ENCODE measurements around the gene RAB4B.
"Not testable (repeated sequence)": the region's sequence is repeated elsewhere in the genome, so short reads cannot be mapped to it uniquely, and the experiment has no call there.

The RAB4B gene

GRCh38 chr19:40831502-40832430 is 53.7 kb downstream of the RAB4B start:
- Histone ChIP-seq H3K9me3 (ENCODE audit: control insufficient read depth in 1 of 2, low read length in 2 of 2) (no peaks in the 10 kb centered on the region), H3K4me1 (ENCODE audit: control insufficient read depth in 1 of 2, insufficient read depth in 2 of 2, low read length in 2 of 2) (no peaks in the 10 kb centered on the region), H3K4me3 (ENCODE audit: low read depth in 1 of 2, low read length in 2 of 2) (no peak overlapping the region), H3K36me3 (ENCODE audit: control insufficient read depth in 1 of 2, insufficient read depth in 2 of 2, low read length in 2 of 2) (peaks cover 0 to 5% of the 10 kb centered on the region in 2 donors), H3K27ac (ENCODE audit: low read depth, low read length) (no peak overlapping the region), H3K27me3 (ENCODE audit: control insufficient read depth in 1 of 2, insufficient read depth in 2 of 2, low read length in 2 of 2) (no peaks in the 10 kb centered on the region), H3K9ac (ENCODE audit: low read depth in 1 of 2, low read length in 2 of 2) (no peak overlapping the region)

- H3K4me3 ChIP-seq (ENCODE audit: low read depth in 1 of 2, low read length in 2 of 2); H3K4me1 ChIP-seq (ENCODE audit: control insufficient read depth in 1 of 2, insufficient read depth in 2 of 2, low read length in 2 of 2); H3K27ac ChIP-seq (ENCODE audit: low read depth, low read length); H3K9me3 ChIP-seq (ENCODE audit: control insufficient read depth in 1 of 2, low read length in 2 of 2); H3K9ac ChIP-seq (ENCODE audit: low read depth in 1 of 2, low read length in 2 of 2); H3K27me3 ChIP-seq (ENCODE audit: control insufficient read depth in 1 of 2, insufficient read depth in 2 of 2, low read length in 2 of 2); H3K36me3 ChIP-seq (ENCODE audit: control insufficient read depth in 1 of 2, insufficient read depth in 2 of 2, low read length in 2 of 2): not testable (repeated sequence)
Measured at GRCh38 chr19:40832431-40832790, 54.4 kb downstream of the RAB4B start.

GRCh38 chr19:40833728-40834533 is 55.9 kb downstream of the RAB4B start:
- not testable (repeated sequence) for H3K9me3 ChIP-seq (ENCODE audit: control insufficient read depth in 1 of 2, low read length in 2 of 2); H3K27me3 ChIP-seq (ENCODE audit: control insufficient read depth in 1 of 2, insufficient read depth in 2 of 2, low read length in 2 of 2); H3K9ac ChIP-seq (ENCODE audit: low read depth in 1 of 2, low read length in 2 of 2); H3K4me3 ChIP-seq (ENCODE audit: low read depth in 1 of 2, low read length in 2 of 2); H3K4me1 ChIP-seq (ENCODE audit: control insufficient read depth in 1 of 2, insufficient read depth in 2 of 2, low read length in 2 of 2); H3K36me3 ChIP-seq (ENCODE audit: control insufficient read depth in 1 of 2, insufficient read depth in 2 of 2, low read length in 2 of 2); H3K27ac ChIP-seq (ENCODE audit: low read depth, low read length)

- Histone ChIP-seq H3K4me1 (ENCODE audit: control insufficient read depth in 1 of 2, insufficient read depth in 2 of 2, low read length in 2 of 2) (no peaks in the 10 kb centered on the region), H3K27ac (ENCODE audit: low read depth, low read length) (no peak overlapping the region), H3K9ac (ENCODE audit: low read depth in 1 of 2, low read length in 2 of 2) (no peak overlapping the region), H3K4me3 (ENCODE audit: low read depth in 1 of 2, low read length in 2 of 2) (no peak overlapping the region), H3K36me3 (ENCODE audit: control insufficient read depth in 1 of 2, insufficient read depth in 2 of 2, low read length in 2 of 2) (no peaks in the 10 kb centered on the region), H3K27me3 (ENCODE audit: control insufficient read depth in 1 of 2, insufficient read depth in 2 of 2, low read length in 2 of 2) (no peaks in the 10 kb centered on the region), H3K9me3 (ENCODE audit: control insufficient read depth in 1 of 2, low read length in 2 of 2) (no peaks in the 10 kb centered on the region)
Measured at GRCh38 chr19:40836754-40837429, 58.8 kb downstream of the RAB4B start.

GRCh38 chr19:40838477-40838876 is 60.4 kb downstream of the RAB4B start:
- H3K4me1 ChIP-seq (ENCODE audit: control insufficient read depth in 1 of 2, insufficient read depth in 2 of 2, low read length in 2 of 2) = not testable (repeated sequence)

GRCh38 chr19:40842012-40842411 is 64.0 kb downstream of the RAB4B start:
- H3K9ac ChIP-seq (ENCODE audit: low read depth in 1 of 2, low read length in 2 of 2); H3K9me3 ChIP-seq (ENCODE audit: control insufficient read depth in 1 of 2, low read length in 2 of 2); H3K4me1 ChIP-seq (ENCODE audit: control insufficient read depth in 1 of 2, insufficient read depth in 2 of 2, low read length in 2 of 2); H3K36me3 ChIP-seq (ENCODE audit: control insufficient read depth in 1 of 2, insufficient read depth in 2 of 2, low read length in 2 of 2); H3K4me3 ChIP-seq (ENCODE audit: low read depth in 1 of 2, low read length in 2 of 2); H3K27ac ChIP-seq (ENCODE audit: low read depth, low read length); H3K27me3 ChIP-seq (ENCODE audit: control insufficient read depth in 1 of 2, insufficient read depth in 2 of 2, low read length in 2 of 2): not testable (repeated sequence)

More at GRCh38 chr19:40838477-40838876, 60.4 kb downstream of the RAB4B start:
- H3K4me3 ChIP-seq (ENCODE audit: low read depth in 1 of 2, low read length in 2 of 2); H3K36me3 ChIP-seq (ENCODE audit: control insufficient read depth in 1 of 2, insufficient read depth in 2 of 2, low read length in 2 of 2); H3K9ac ChIP-seq (ENCODE audit: low read depth in 1 of 2, low read length in 2 of 2); H3K9me3 ChIP-seq (ENCODE audit: control insufficient read depth in 1 of 2, low read length in 2 of 2); H3K27me3 ChIP-seq (ENCODE audit: control insufficient read depth in 1 of 2, insufficient read depth in 2 of 2, low read length in 2 of 2); H3K27ac ChIP-seq (ENCODE audit: low read depth, low read length): not testable (repeated sequence)

GRCh38 chr19:40842997-40843652 is 65.1 kb downstream of the RAB4B start:
- H3K27ac ChIP-seq (ENCODE audit: low read depth, low read length); H3K9ac ChIP-seq (ENCODE audit: low read depth in 1 of 2, low read length in 2 of 2): not testable (repeated sequence)
- peak overlapping the region in 1 of 2 donors; percentile 59 for H3K4me3 ChIP-seq (ENCODE audit: low read depth in 1 of 2, low read length in 2 of 2)

GRCh38 chr19:40843653-40844052 is 65.6 kb downstream of the RAB4B start:
- peak overlapping the region in 1 of 2 donors; percentile 59 for H3K4me3 ChIP-seq (ENCODE audit: low read depth in 1 of 2, low read length in 2 of 2)
- H3K9ac ChIP-seq (ENCODE audit: low read depth in 1 of 2, low read length in 2 of 2); H3K36me3 ChIP-seq (ENCODE audit: control insufficient read depth in 1 of 2, insufficient read depth in 2 of 2, low read length in 2 of 2); H3K27ac ChIP-seq (ENCODE audit: low read depth, low read length); H3K4me1 ChIP-seq (ENCODE audit: control insufficient read depth in 1 of 2, insufficient read depth in 2 of 2, low read length in 2 of 2); H3K9me3 ChIP-seq (ENCODE audit: control insufficient read depth in 1 of 2, low read length in 2 of 2); H3K27me3 ChIP-seq (ENCODE audit: control insufficient read depth in 1 of 2, insufficient read depth in 2 of 2, low read length in 2 of 2): not testable (repeated sequence)

More at GRCh38 chr19:40842997-40843652, 65.1 kb downstream of the RAB4B start:
- H3K9me3 ChIP-seq (ENCODE audit: control insufficient read depth in 1 of 2, low read length in 2 of 2); H3K4me1 ChIP-seq (ENCODE audit: control insufficient read depth in 1 of 2, insufficient read depth in 2 of 2, low read length in 2 of 2); H3K36me3 ChIP-seq (ENCODE audit: control insufficient read depth in 1 of 2, insufficient read depth in 2 of 2, low read length in 2 of 2); H3K27me3 ChIP-seq (ENCODE audit: control insufficient read depth in 1 of 2, insufficient read depth in 2 of 2, low read length in 2 of 2): not testable (repeated sequence)
